ENCODE data around the gene CKM.

DNA sequence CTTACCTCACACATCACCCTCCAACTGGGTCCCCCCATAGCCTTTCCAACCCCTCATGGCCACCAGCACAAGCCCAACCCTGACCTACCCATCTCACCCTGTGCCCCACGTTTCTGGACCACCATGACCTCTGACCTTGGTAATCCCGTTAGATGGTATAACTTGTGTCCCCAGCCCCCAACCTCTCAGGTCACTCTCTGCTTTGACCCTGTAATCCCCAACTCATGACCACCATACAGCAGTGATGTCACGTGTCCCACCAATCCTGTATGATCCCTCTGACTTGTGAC is 26.4 kb upstream of the CKM start:
- TF ChIP-seq ZNF274 (IDR thresholded peaks at IDR 0.05; ENCODE audit: low read depth, low read length) = no peak
- TF ChIP-seq YY1 (IDR thresholded peaks at IDR 0.05; ENCODE audit: insufficient read depth, insufficient read length) = no peak
- TF ChIP-seq SUZ12 (IDR thresholded peaks at IDR 0.05; ENCODE audit: extremely low read depth, insufficient read depth, insufficient read length) = no peak
